Brain microvascular endothelial cell (primary cell): ENCODE measurements around the gene ZNRF3.

Experiments used
- DNase-seq: peaks from one replicate; pipeline ENCODE4 v3.0.0-alpha.2; 2020
- H3K27ac ChIP-seq: fragments of 250-450 bp; sonication (Bioruptor Pico); 2 replicates; pipeline ENCODE4 v1.5.1; 2020; ENCODE audit warnings: mild to moderate bottlenecking, moderate library complexity
- H3K27me3 ChIP-seq: fragments of 250-450 bp; sonication (Bioruptor Pico); replicated peaks from 2 replicates; pipeline ENCODE4 v1.5.1; 2020; ENCODE audit warnings: mild to moderate bottlenecking
- H3K36me3 ChIP-seq: fragments of 250-450 bp; sonication (Bioruptor Pico); replicated peaks from 2 replicates; pipeline ENCODE4 v1.5.1; 2020; ENCODE audit warnings: mild to moderate bottlenecking
- H3K4me3 ChIP-seq: 2 replicates; pipeline ENCODE4 v1.5.1; 2011; ENCODE audit warnings: low read depth, mild to moderate bottlenecking, control low read depth, low read length, moderate library complexity
- CTCF ChIP-seq: IDR thresholded peaks from 2 replicates; pipeline ENCODE4 v1.5.1; 2011; ENCODE audit warnings: low read depth, mild to moderate bottlenecking, moderate library complexity, low read length, control low read depth, inconsistent platforms; ENCODE audit errors: missing control alignments
- in situ Hi-C: cut with HindIII; loops from 2 replicates; pipeline ENCODE4 v1.10.0; 2017; ENCODE audit warnings: low sequenced_read_pairs, low pct_ligation_motif_present

ZNRF3 gene

GRCh38 chr22:29012101-29012433, 128.7 kb downstream of the ZNRF3 start:
- TF ChIP-seq CTCF, result no peak
- Histone ChIP-seq H3K4me3 (no peak overlapping the region), H3K36me3 (no peaks in the 10 kb centered on the region), H3K27ac (no peak overlapping the region), H3K27me3 (no peaks in the 10 kb centered on the region)
- DNase-seq, result no peak
- in situ Hi-C loops, result no loop called here

GRCh38 chr22:29012952-29013351, 129.6 kb downstream of the ZNRF3 start:
- H3K27me3 ChIP-seq, result no peaks in the 10 kb centered on the region
- no peak overlapping the region for H3K27ac ChIP-seq
- no peak overlapping the region for H3K4me3 ChIP-seq
- no peaks in the 10 kb centered on the region for H3K36me3 ChIP-seq
- DNase-seq, result no peak
- in situ Hi-C loops, result no loop called here
- TF ChIP-seq CTCF, result no peak

GRCh38 chr22:29014293-29014692, 130.9 kb downstream of the ZNRF3 start:
- H3K27me3 ChIP-seq, result no peaks in the 10 kb centered on the region
- no peak overlapping the region for H3K4me3 ChIP-seq
- H3K36me3 ChIP-seq, result no peaks in the 10 kb centered on the region
- in situ Hi-C loops, result no loop called here
- no peak overlapping the region for H3K27ac ChIP-seq
- TF ChIP-seq CTCF, result no peak
- DNase-seq, result no peak

DNA sequence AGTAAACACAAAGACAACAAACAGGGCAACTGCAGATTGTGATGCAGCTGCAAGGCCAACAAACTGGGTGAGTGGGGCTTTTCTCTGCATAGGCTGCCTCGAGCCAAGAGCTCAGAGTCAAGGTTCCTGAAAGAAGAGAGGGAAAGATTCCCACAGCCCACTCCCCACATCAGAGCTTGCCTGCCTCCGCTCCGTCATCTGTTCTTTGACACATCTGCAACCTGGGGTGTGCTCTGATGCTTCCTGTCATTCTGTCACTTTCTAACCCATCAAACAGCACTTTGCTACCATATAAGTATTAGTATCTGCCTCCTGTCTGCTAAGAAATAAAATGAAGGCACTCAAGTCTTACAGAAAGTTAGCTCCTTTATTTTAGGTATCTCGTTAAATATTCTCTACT, 131.4 kb downstream of the ZNRF3 start:
- Histone ChIP-seq H3K27me3 (no peaks in the 10 kb centered on the region), H3K36me3 (no peaks in the 10 kb centered on the region), H3K4me3 (no peak overlapping the region), H3K27ac (no peak overlapping the region)
- no peak for TF ChIP-seq CTCF
- in situ Hi-C loops, result no loop called here
- no peak for DNase-seq

GRCh38 chr22:29016067-29016938, 132.9 kb downstream of the ZNRF3 start:
- no peak for DNase-seq
- no peak overlapping the region for H3K4me3 ChIP-seq
- H3K27ac ChIP-seq, result no peak overlapping the region
- H3K27me3 ChIP-seq, result no peaks in the 10 kb centered on the region
- no peak for TF ChIP-seq CTCF
- in situ Hi-C loops, result no loop called here
- H3K36me3 ChIP-seq, result no peaks in the 10 kb centered on the region
